HG03354 (cell line): Measurements from ENCODE around the gene ARPC5.
"Not testable (repeated sequence)": the region's sequence is repeated elsewhere in the genome, so short reads cannot be mapped to it uniquely, and the experiment has no call there.

ENCODE experiments used
- ATAC-seq: cut with Tn5 transposase; IDR thresholded peaks from one replicate; pipeline ENCODE4 v1.9.1; 2021; ENCODE audit warnings: mild to moderate bottlenecking; ENCODE audit not compliant: unreplicated experiment, poor library complexity, severe bottlenecking

Gene ARPC5

GRCh38 chr1:183618202-183618601 is 17.4 kb downstream of the ARPC5 start:
- not testable (repeated sequence) for ATAC-seq

GRCh38 chr1:183612975-183613374 is 22.6 kb downstream of the ARPC5 start:
- ATAC-seq, result not testable (repeated sequence)

DNA sequence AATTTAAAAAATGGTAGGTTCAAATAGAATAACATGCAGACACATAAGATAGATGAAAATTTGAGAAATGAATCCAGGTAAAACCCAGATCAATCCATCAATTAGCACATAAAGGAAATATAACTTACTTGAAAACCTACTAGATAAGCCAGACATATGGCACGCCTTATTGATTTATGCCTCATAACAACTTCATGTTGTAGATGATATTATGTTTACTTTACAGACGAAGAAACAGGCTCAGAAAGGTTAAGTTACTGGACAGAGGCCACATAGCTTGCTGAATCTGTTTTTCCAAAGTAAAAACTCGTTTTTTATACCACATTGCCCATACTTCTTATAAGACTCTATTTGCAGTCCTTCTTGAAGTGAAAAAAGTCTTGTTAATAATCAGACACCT is 23.2 kb downstream of the ARPC5 start:
- no peak for ATAC-seq

GRCh38 chr1:183611021-183611420 is 24.6 kb downstream of the ARPC5 start:
- no peak for ATAC-seq

DNA sequence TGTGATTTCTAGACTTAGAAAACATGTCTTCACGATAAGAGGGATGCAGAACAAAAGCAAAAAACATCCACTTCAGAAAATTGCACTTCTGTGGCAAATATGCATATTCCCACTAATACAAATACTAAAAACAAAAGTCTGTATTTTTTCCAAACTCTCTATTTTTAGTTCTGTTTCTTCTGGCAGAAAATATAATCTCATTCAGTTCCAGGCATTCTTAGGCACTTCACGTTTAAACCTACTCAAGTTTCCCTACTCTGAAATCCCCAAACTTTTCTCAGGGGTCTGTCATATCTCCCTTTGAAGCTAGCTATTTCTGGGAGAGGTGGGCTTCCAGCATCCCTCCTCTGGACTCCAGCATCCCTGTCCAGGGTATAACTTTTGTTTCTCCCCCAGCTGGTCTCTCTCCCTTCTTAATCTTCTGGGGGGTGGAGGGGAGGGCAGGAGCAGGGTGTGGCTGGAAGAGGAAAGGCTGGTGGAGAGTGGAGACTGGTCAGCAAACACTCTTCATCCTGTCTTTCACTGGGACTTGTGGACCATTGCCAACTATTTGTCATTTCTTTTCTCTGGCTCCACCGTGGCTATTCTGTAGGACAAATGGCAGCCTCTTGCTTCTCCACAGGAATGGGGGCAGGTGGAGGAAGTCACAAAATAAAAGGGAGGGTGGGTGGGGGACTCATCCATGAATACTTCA is 25.7 kb downstream of the ARPC5 start:
- ATAC-seq, result no peak

DNA sequence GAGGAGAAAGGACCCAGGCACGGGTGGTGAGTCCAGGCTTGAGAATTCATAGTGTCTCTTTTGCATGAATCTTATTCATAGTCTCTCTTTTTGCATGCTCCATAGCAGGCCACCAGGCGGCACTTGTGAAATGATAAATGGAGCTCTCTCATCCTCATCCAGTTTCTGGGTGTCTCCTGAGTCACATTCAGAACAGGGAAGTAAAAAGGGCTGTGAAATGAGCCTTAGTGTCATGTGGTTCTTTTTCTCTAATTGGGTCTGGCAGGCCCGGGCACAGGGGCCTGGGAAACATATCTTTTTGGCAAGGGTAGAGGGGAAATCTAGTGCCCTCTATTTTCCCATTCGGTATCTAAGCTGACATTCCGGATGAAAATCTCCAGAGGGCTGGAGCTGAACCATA is 26.3 kb downstream of the ARPC5 start:
- peak; percentile 49 for ATAC-seq

GRCh38 chr1:183607322-183607980 is 28.1 kb downstream of the ARPC5 start:
- ATAC-seq, result peak; percentile 63

DNA sequence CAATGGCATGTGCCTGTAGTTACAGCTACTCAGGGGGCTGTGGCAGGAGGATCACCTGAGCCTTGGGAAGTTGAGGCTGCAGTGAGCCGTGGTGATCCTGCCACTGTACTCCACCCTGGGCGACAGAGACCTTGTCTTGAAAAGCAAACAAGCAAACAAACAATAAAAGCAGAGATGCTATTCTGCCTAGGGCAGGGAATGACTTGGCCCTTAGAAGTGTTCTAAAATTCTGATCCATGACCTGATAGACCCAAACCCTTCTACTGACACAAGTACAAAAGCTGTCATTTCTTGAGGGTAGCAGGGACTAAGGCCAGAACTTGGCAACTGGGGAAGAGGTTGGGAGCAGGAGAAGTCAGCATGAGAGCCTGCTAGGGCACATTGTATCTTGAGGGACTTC is 29.7 kb downstream of the ARPC5 start:
- no peak for ATAC-seq

GRCh38 chr1:183604815-183605214 is 30.8 kb downstream of the ARPC5 start:
- no peak for ATAC-seq

GRCh38 chr1:183604038-183604808 is 31.4 kb downstream of the ARPC5 start:
- ATAC-seq, result no peak

GRCh38 chr1:183602510-183602909 is 33.1 kb downstream of the ARPC5 start:
- no peak for ATAC-seq

GRCh38 chr1:183600634-183601033 is 34.9 kb downstream of the ARPC5 start:
- ATAC-seq, result no peak

DNA sequence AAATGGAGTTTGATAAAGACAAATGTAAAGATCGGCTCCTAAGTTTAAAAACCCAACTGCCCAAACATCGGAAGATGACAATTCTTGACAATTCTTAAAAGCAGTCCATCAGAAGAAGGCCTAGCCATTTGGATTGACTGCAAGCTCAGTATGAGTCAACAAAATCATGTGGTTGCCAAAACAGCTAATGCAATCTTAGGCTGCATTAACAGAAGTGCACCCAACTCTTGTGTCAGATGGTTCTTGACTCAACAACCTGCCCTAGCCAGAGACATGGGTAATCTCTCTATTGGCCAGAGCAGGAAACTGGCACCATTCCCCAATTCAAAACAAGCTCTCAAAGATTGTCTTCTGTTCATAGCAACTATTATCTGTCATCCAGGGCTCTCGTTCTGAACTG is 35.4 kb downstream of the ARPC5 start:
- no peak for ATAC-seq

- ATAC-seq, result peak; percentile 75
Observed at GRCh38 chr1:183598386-183598785, 37.2 kb downstream of the ARPC5 start.

DNA sequence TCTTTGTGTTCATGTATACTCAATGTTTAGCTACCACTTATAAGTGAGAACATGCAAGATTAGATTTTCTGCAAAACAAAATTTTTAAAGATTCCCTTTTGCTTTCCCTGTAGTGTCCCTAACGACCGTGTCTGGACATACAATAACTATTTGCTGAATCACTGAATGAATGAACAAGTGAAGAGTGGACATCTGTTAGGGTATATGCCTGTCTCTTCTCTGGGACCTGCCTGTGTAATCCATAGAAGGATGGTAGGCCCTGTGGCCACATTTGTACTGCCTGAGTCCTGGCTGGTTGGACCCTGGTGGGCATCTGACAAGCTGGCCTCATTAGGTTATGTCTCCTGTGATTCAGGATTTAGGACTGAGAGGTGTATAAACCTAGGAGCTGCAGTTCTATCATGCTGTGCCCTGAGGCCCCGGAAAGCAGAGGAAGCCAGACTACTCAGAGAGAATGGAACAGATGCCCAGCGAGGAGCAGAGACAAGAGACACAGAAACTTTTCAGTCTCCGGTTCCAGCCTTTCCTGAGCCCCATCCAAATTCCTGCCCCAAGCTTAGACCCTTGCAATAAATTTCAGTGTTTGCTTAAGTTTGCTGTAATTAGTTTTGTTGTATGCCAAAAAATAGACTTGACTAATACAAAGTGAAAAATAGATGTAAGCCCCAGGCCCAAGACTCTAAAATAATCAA is 37.8 kb downstream of the ARPC5 start:
- no peak for ATAC-seq

GRCh38 chr1:183596500-183596899 is 39.1 kb downstream of the ARPC5 start:
- ATAC-seq, result no peak

- ATAC-seq, result no peak
Observed at GRCh38 chr1:183595537-183595936, 40.0 kb downstream of the ARPC5 start.

- ATAC-seq, result peak; percentile 60
Observed at GRCh38 chr1:183593356-183593755, 42.2 kb downstream of the ARPC5 start.

DNA sequence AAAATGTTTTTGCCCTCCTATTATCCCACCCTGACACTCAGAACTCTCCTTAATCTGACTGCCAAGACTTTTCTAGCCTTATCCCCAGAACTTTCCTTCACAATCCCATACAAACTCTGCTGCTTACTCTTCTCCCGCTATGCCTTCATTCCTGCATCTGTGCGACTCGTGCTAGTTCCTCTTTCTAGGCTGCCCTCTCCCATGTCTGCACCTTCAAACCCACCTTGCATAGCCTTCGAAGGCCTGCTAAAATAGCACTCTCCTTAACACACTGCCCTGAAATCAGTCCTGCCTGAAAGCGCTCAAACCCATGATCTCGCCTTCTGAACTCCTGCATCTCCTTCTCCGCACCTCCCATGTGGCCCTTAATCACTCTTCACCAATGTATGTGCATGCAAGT is 42.9 kb downstream of the ARPC5 start:
- ATAC-seq, result no peak
